ENCODE results near the gene LAMA5.

- TF ChIP-seq EZH2 (IDR thresholded peaks at IDR 0.05; ENCODE audit: low read length) (no peak), CTCF (optimal IDR thresholded peaks at IDR 0.05 in 1 of 3, IDR thresholded peaks at IDR 0.05 in 1 of 3, conservative IDR thresholded peaks at IDR 0.05 in 1 of 3; ENCODE audit: extremely low read depth in 1 of 3, insufficient read depth in 2 of 3, low read length in 3 of 3) (no peak)
Observed at GRCh38 chr20:62365814-62366369, 1.2 kb downstream of the LAMA5 start.

Measured in keratinocyte (primary cell).